Colonic mucosa (tissue), 4 donors: ENCODE results near the gene ERBB4. TPM values are rescaled to one million over a fixed set of nuclear protein-coding genes. Genes with fewer than 3 reads are reported as not detected.
"Not testable (repeated sequence)": the region's sequence is repeated elsewhere in the genome, so short reads cannot be mapped to it uniquely, and the experiment has no call there.

Experiments used
- DNase-seq: peaks from one replicate; pipeline ENCODE4 v3.0.0-alpha.2; 2020
- H3K27ac ChIP-seq: fragments of 200-600 bp; one replicate; pipeline ENCODE4 v1.8.0; 2021
- H3K27me3 ChIP-seq: fragments of 200-600 bp; one replicate; pipeline ENCODE4 v1.8.0; 2021
- H3K36me3 ChIP-seq: fragments of 200-600 bp; one replicate; pipeline ENCODE4 v1.8.0; 2021
- H3K4me1 ChIP-seq: fragments of 200-600 bp; one replicate; pipeline ENCODE4 v1.8.0; 2021; ENCODE audit warnings: mild to moderate bottlenecking
- H3K4me3 ChIP-seq: fragments of 200-600 bp; one replicate; pipeline ENCODE4 v1.8.0; 2021
- H3K9ac ChIP-seq, 2 donors: one replicate each; pipeline ENCODE4 v1.7.0; 2013; ENCODE audit warnings: control low read depth in 2 of 2, low read depth in 2 of 2, low read length in 2 of 2
- H3K9me3 ChIP-seq: fragments of 200-600 bp; one replicate; pipeline ENCODE4 v1.8.0; 2021
- CTCF ChIP-seq: fragments of 200-600 bp; IDR thresholded peaks from one replicate; pipeline ENCODE4 v1.8.0; 2022; ENCODE audit warnings: antibody characterized with exemption, mild to moderate bottlenecking
- intact Hi-C: fragments of 100-400 bp; cut with DNase I; formaldehyde crosslinking; loops from one replicate; pipeline ENCODE4 v1.14.1; 2022
- total RNA-seq, 2 donors: library from RNA; stranded (reverse); fragmentation: NEBNext Ultra II Directional in 1 of 2; extraction: Animal tissue kit (Norgen Biotek cat#: 25700) in 1 of 2; gene quantifications; one replicate each; pipeline ENCODE4 v1.2.1, GENCODE V29; 2021
- donor health status: healthy.
- donor health status: DM: no; HTN: no; CAD: no.
- donor health status: DM: no; HTN: no; CAD: no.

The ERBB4 gene
- total RNA-seq, 2 donors from 2014 or later, result 0.05 to 0.07 TPM

GRCh38 chr2:212193803-212194202 is 344.8 kb downstream of the ERBB4 start:
- TF ChIP-seq CTCF, result no peak
- H3K9me3 ChIP-seq, result no peaks in the 10 kb centered on the region
- no peak overlapping the region for H3K9ac ChIP-seq
- no peak overlapping the region for H3K4me3 ChIP-seq
- no peak for DNase-seq
- no peaks in the 10 kb centered on the region for H3K36me3 ChIP-seq
- no peaks in the 10 kb centered on the region for H3K27me3 ChIP-seq
- intact Hi-C loops, result no loop called here
- no peak overlapping the region for H3K27ac ChIP-seq
- H3K4me1 ChIP-seq, result no peaks in the 10 kb centered on the region

- Histone ChIP-seq H3K27ac (no peak overlapping the region), H3K9ac (no peak overlapping the region), H3K4me1 (no peaks in the 10 kb centered on the region), H3K4me3 (no peak overlapping the region), H3K36me3 (no peaks in the 10 kb centered on the region), H3K27me3 (no peaks in the 10 kb centered on the region), H3K9me3 (no peaks in the 10 kb centered on the region)
- no peak for DNase-seq
- TF ChIP-seq CTCF, result no peak
- intact Hi-C loops, result no loop called here
Measured at GRCh38 chr2:212193056-212193455, 345.5 kb downstream of the ERBB4 start.

GRCh38 chr2:212191438-212191837 is 347.2 kb downstream of the ERBB4 start:
- H3K9ac ChIP-seq, intact Hi-C loops, H3K27me3 ChIP-seq, H3K4me3 ChIP-seq, DNase-seq, H3K9me3 ChIP-seq, H3K4me1 ChIP-seq, H3K36me3 ChIP-seq, H3K27ac ChIP-seq: not testable (repeated sequence)

GRCh38 chr2:212186166-212186565 is 352.4 kb downstream of the ERBB4 start:
- intact Hi-C loops, result no loop called here

GRCh38 chr2:212181646-212182045 is 357.0 kb downstream of the ERBB4 start:
- intact Hi-C loops, result no loop called here
- TF ChIP-seq CTCF, result no peak
- no peak overlapping the region for H3K4me3 ChIP-seq

More at GRCh38 chr2:212186166-212186565, 352.4 kb downstream of the ERBB4 start:
- Histone ChIP-seq H3K4me3 (no peak overlapping the region), H3K9ac (no peak overlapping the region), H3K4me1 (no peaks in the 10 kb centered on the region), H3K9me3 (no peaks in the 10 kb centered on the region), H3K36me3 (no peaks in the 10 kb centered on the region), H3K27me3 (no peaks in the 10 kb centered on the region), H3K27ac (no peak overlapping the region)
- no peak for DNase-seq
- no peak for TF ChIP-seq CTCF

GRCh38 chr2:212180408-212181083 is 358.1 kb downstream of the ERBB4 start:
- intact Hi-C loops, result no loop called here
- Histone ChIP-seq H3K4me3 (no peak overlapping the region), H3K9me3 (no peaks in the 10 kb centered on the region), H3K4me1 (no peaks in the 10 kb centered on the region), H3K27ac (no peak overlapping the region), H3K27me3 (no peaks in the 10 kb centered on the region), H3K9ac (no peak overlapping the region), H3K36me3 (no peaks in the 10 kb centered on the region)
- no peak for DNase-seq
- no peak for TF ChIP-seq CTCF

More at GRCh38 chr2:212181646-212182045, 357.0 kb downstream of the ERBB4 start:
- no peaks in the 10 kb centered on the region for H3K27me3 ChIP-seq
- no peak overlapping the region for H3K27ac ChIP-seq
- no peaks in the 10 kb centered on the region for H3K36me3 ChIP-seq
- H3K4me1 ChIP-seq, result no peaks in the 10 kb centered on the region
- H3K9ac ChIP-seq, result no peak overlapping the region
- DNase-seq, result no peak
- no peaks in the 10 kb centered on the region for H3K9me3 ChIP-seq
